Activated CD4-positive, alpha-beta T cell treated with anti-CD3 and anti-CD28 coated beads, Interleukin-2, amount 10 ng/mL, durations not matched to agents 7 days and 5 days (primary cell): ENCODE measurements around the gene PRKD2. TPM values are rescaled to one million over a fixed set of nuclear protein-coding genes. Genes with fewer than 3 reads are reported as not detected.
A peak's percentile ranks its signal among the peaks of the same experiment; 100 is the strongest.

Source experiments
- CTCF ChIA-PET: fragments of 350-600 bp; sonication (Branson Sonifier 250); formaldehyde crosslinking; loops from one replicate; lab custom pipeline; 2021; ENCODE audit warnings: antibody characterized with exemption; lab: Charles Lee
- POLR2A ChIA-PET: fragments of 350-600 bp; sonication (Branson Sonifier 250); formaldehyde crosslinking; loops from one replicate; lab custom pipeline; 2021; ENCODE audit warnings: antibody characterized with exemption; lab: Charles Lee
- DNase-seq: peaks from one replicate; pipeline ENCODE4 v3.0.0-alpha.2; 2020
- H3K27ac Mint-ChIP-seq: one replicate; pipeline ENCODE4 v1.8.0; 2021; ENCODE audit warnings: mild to moderate bottlenecking, moderate library complexity, mixed read lengths
- H3K27me3 Mint-ChIP-seq: one replicate; pipeline ENCODE4 v1.8.0; 2021; ENCODE audit warnings: mixed read lengths
- H3K36me3 Mint-ChIP-seq: one replicate; pipeline ENCODE4 v1.8.0; 2021; ENCODE audit warnings: low read depth, mixed read lengths
- H3K4me1 Mint-ChIP-seq: one replicate; pipeline ENCODE4 v1.8.0; 2021; ENCODE audit warnings: mixed read lengths
- H3K4me3 Mint-ChIP-seq: one replicate; pipeline ENCODE4 v1.8.0; 2021; ENCODE audit warnings: mild to moderate bottlenecking, moderate library complexity, mixed read lengths
- H3K9me3 Mint-ChIP-seq: one replicate; pipeline ENCODE4 v1.8.0; 2021; ENCODE audit warnings: mixed read lengths
- total RNA-seq, 2 experiments: library from RNA; stranded (reverse); gene quantifications; one replicate each; pipeline ENCODE4 v1.2.3, GENCODE V29; 2021

Gene PRKD2
- total RNA-seq, 2 experiments from 2014 or later: 175 to 178 TPM

DNA sequence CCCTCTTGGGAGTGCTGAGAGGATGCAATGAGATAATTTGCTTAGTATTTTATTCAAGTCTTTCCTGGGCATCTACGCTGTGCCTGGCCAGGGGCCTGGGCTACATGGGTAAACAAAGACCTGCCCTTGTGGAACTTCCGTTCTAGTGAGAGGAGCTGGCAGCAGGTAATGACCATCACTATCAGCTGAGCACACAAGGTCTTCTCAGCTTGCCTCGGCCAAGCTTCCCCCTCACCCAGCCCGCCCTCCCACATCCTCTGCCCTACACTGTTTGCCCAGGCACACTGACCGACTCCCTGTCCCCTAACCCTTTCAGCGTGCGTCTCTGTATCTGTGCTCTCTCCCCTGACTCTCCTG lies 20.4 kb upstream of the PRKD2 start:
- Mint-ChIP-seq H3K27me3 (no peaks in the 10 kb centered on the region), H3K4me3 (no peak overlapping the region), H3K27ac (no peak overlapping the region), H3K9me3 (no peaks in the 10 kb centered on the region), H3K4me1 (peaks cover 13% of the 10 kb centered on the region), H3K36me3 (peaks cover 23% of the 10 kb centered on the region)
- POLR2A ChIA-PET: no interaction called here
- CTCF ChIA-PET: interaction anchor here (0.7 to 1.0 kb wide), 2 partner anchors 9 to 35 kb away, joined by 3 to 4 read pairs; no protein-coding TSS in a partner anchor
- no peak for DNase-seq

DNA sequence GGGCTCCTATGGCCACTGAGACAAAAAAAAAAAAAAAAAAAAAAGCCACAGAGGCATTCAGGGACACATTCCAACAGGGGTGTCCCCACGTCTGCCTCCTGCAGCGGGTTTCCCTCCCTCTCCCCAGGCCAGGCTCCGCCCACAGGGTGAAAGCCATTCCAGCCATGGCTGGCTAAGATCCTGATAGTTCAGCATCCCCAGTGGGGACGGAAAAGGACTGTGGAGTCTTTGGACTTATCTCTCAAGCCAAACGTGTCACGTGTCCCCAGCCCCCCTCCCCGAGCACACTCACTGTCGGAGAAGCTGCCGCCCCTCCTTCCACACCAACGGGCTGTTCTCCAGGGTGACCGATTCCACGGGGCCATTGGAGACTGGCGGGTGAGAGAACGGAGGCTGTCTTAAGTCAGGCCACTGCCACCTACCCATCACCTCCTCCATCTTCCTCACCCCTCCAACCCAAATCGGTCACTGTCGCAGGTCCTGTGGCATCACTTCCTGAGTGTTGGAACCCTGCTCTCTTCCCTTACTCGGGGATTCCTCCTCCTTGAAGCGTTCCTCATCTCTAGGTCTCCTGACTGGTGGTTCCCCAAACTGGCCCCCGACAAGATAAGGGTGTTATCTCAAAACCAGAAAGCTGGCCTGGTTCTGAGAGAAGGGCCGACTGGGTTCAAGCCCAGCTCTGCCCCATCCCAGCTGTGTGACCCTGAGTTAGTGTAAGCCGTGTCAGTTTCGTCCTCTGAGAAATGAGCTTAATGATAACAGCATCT lies 19.8 kb upstream of the PRKD2 start:
- H3K4me3 Mint-ChIP-seq: no peak overlapping the region
- H3K36me3 Mint-ChIP-seq: peaks cover 23% of the 10 kb centered on the region
- H3K27ac Mint-ChIP-seq: no peak overlapping the region
- ChIA-PET CTCF (interaction anchor here (0.7 to 1.0 kb wide), 2 partner anchors 9 to 35 kb away, joined by 3 to 4 read pairs; no protein-coding TSS in a partner anchor), POLR2A (no interaction called here)
- no peaks in the 10 kb centered on the region for H3K9me3 Mint-ChIP-seq
- peaks cover 13% of the 10 kb centered on the region for H3K4me1 Mint-ChIP-seq
- H3K27me3 Mint-ChIP-seq: no peaks in the 10 kb centered on the region
- DNase-seq: no peak

DNA sequence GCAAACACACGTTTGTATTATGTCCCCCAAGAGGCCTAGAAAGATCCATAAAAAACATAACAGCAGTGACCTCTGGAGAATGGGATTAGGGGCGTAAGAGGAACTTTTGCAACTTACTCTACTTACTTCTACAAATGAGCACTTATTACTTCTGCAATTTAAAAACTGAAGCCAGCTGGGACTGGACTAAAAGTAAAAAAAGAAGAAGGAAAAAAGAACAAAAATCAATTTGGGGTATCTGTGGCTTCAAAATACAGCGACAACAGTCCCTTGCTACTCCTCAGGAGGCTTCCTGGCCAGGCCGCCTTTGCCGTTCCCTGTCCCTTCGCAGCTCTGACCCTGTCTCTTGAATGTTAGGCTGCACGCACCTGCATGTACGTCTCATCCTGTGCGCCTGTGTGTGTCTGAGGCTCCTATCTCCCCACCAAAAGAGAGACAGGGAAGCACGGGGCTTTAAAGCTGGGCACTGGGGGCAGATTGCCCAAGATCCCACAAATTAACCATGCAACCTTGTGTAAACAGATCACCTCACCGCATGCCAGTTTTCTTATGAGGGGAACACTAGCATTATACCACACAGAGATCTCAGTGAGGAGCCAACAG lies 16.9 kb upstream of the PRKD2 start:
- CTCF ChIA-PET: interaction anchor here (1.0 kb wide), 1 partner anchor 29 kb away, joined by 3 read pairs; no protein-coding TSS in a partner anchor
- H3K4me3 Mint-ChIP-seq: no peak overlapping the region
- peaks cover 16% of the 10 kb centered on the region for H3K4me1 Mint-ChIP-seq
- POLR2A ChIA-PET: no interaction called here
- no peak overlapping the region for H3K27ac Mint-ChIP-seq
- no peak for DNase-seq
- peaks cover 35% of the 10 kb centered on the region for H3K36me3 Mint-ChIP-seq
- no peaks in the 10 kb centered on the region for H3K9me3 Mint-ChIP-seq
- H3K27me3 Mint-ChIP-seq: no peaks in the 10 kb centered on the region

DNA sequence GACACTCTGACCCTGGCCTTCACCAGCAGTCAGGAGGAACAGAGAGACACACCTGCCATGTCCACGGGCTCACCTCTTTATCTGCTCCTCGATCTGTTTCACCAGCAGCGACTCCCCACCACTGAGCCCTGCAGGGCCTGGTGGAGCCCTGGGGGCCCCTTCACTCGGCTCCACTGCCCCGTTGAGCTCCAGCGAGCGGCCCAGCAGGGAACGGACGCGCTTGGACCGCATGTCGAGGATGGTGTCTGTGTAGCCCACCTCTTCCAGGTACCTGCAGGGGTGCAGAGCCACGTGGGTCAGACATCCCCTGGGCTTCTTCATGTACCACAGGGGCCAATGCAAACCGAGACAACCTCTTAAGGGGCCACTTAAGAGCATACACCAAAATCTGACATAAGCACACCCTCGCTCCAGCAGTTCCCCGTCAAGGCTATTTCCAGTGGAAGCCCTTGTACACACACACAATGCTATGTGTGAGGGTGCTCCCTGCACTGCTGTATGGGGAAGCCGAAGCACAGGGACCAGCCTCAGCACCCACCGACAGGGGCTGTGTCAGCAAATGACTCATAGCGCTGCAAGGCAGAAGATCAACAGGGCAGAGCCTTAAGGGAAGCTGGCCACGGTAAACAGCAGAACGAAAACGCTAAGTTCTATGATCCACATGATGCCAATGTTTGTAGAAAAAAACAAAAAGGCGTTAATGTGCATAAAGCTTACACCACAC lies 16.2 kb upstream of the PRKD2 start:
- peaks cover 40% of the 10 kb centered on the region for H3K36me3 Mint-ChIP-seq
- H3K4me3 Mint-ChIP-seq: no peak overlapping the region
- no peaks in the 10 kb centered on the region for H3K27me3 Mint-ChIP-seq
- peaks cover 21% of the 10 kb centered on the region for H3K4me1 Mint-ChIP-seq
- H3K27ac Mint-ChIP-seq: no peak overlapping the region
- ChIA-PET POLR2A (no interaction called here), CTCF (interaction anchor here (1.0 kb wide), 1 partner anchor 29 kb away, joined by 3 read pairs; no protein-coding TSS in a partner anchor)
- H3K9me3 Mint-ChIP-seq: no peaks in the 10 kb centered on the region
- DNase-seq: no peak

DNA sequence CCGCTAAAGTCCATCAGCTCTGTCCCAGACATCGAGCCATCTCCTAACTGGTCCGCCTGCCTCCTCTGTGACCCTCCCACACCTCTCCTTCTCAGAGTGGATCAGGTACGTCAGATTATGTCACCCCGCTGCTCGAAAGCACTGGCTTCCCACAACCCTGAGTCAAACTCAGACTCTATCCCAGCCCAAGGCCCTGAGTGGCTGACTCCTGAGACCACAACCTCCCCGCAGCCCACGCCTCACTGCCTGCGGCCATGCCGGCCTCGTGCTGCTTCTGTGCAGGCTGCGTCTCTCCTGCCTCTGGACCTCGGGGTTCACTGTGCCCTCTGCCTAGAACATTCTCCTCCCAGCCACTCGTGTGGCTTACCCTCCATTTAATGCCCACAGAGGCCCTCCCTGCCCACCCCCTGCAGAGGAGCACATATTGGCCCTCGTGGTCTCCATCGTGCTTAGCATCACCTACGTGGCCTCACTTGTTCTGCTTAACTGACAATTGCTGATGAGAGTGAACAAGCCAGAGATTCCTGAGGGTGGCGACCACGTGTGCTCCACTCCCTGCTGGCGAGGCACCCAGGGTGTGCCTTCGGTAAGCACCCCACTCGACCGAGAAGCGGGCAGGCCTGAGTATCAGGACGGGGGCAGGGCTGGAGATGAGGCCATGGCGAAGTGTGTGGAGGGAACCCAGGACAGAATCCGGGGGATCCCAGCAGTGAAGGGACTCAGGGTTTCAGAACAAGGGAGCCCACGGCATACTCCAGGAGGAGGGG lies 15.4 kb upstream of the PRKD2 start:
- CTCF ChIA-PET: interaction anchor here (2.1 kb wide), 1 partner anchor 9 kb away, joined by 5 read pairs; no protein-coding TSS in a partner anchor
- H3K4me1 Mint-ChIP-seq: peaks cover 22% of the 10 kb centered on the region
- H3K4me3 Mint-ChIP-seq: no peak overlapping the region
- H3K27ac Mint-ChIP-seq: no peak overlapping the region
- no peaks in the 10 kb centered on the region for H3K27me3 Mint-ChIP-seq
- POLR2A ChIA-PET: no interaction called here
- no peaks in the 10 kb centered on the region for H3K9me3 Mint-ChIP-seq
- DNase-seq: no peak
- H3K36me3 Mint-ChIP-seq: peaks cover 37% of the 10 kb centered on the region

DNA sequence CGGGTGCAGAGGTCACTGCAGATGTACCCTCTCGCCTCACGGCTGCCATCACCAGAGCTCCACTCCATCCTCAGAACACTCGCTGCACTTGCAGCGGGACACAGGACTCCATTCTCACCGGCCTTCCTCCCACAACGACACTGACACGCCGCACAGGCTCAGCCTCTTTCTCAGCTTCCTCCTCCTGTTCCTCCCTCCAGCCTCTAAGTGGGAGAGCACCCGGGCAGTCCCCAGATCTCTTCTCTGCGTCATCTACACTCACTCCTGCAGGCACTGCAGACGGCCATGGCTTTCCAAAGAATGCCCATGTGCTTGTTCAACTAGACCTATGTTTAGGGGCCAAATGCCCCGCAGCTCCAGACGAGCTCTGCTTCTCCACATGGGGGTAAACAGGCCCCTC lies 14.7 kb upstream of the PRKD2 start:
- Mint-ChIP-seq H3K27me3 (no peaks in the 10 kb centered on the region), H3K9me3 (no peaks in the 10 kb centered on the region), H3K36me3 (peaks cover 38% of the 10 kb centered on the region), H3K27ac (peak overlapping the region; percentile 56), H3K4me1 (peaks cover 22% of the 10 kb centered on the region), H3K4me3 (no peak overlapping the region)
- CTCF ChIA-PET: interaction anchor here (2.1 to 4.3 kb wide), 2 partner anchors 10 to 27 kb away, joined by 5 to 36 read pairs; no protein-coding TSS in a partner anchor
- POLR2A ChIA-PET: no interaction called here
- DNase-seq: no peak

DNA sequence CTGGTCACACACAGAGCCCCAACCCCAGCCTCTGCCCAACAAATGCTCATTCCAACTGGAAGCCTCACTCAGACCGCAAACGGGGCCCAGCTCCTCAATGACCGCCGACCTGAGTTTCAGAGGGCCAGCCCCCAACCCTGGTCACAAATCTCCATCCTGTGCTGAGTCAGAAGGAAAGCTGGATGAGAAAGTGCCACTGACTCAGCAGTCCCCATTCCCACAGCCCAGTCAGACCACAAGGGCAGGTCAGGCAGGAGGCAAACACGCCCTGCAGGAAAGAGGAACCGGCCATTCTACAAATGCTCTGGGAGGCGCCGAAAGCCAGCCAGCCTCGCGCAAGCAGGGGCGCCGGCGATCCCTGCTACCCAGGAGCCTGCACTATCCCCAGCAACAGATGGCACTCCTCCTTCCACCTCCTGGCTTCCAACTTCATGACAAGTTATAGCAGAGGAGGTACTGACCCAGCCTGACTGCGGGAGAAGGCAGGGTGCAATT lies 14.1 kb upstream of the PRKD2 start:
- H3K27me3 Mint-ChIP-seq: no peaks in the 10 kb centered on the region
- DNase-seq: no peak
- no peak overlapping the region for H3K4me3 Mint-ChIP-seq
- H3K36me3 Mint-ChIP-seq: peaks cover 42% of the 10 kb centered on the region
- POLR2A ChIA-PET: no interaction called here
- peaks cover 22% of the 10 kb centered on the region for H3K4me1 Mint-ChIP-seq
- H3K9me3 Mint-ChIP-seq: no peaks in the 10 kb centered on the region
- H3K27ac Mint-ChIP-seq: no peak overlapping the region
- CTCF ChIA-PET: interaction anchor here (2.1 to 4.3 kb wide), 3 partner anchors 11 to 26 kb away, joined by 5 to 36 read pairs (median 20); partner anchors contain the start of gene PRKD2

DNA sequence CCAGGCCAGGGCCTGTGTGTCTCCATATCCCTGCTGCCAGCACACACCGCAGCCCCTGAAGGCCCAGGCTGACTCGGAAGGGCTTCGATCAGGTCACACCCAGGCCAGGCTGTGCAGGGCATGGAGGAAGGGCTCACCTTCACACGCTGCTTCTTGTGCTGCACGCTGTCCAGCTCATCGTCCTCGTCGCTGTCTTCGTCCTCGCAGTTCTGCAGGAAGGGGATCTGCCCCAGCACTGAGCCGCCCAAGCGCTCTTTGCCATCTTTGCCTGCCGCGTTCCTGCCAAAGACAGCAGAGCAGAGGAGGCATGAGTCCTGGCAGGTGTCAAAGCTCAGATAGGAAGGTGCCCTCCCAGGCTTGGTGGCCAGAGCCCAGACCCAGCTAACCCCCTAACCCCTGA lies 13.7 kb upstream of the PRKD2 start:
- POLR2A ChIA-PET: no interaction called here
- Mint-ChIP-seq H3K4me3 (no peak overlapping the region), H3K27me3 (no peaks in the 10 kb centered on the region), H3K9me3 (no peaks in the 10 kb centered on the region), H3K4me1 (peaks cover 22% of the 10 kb centered on the region), H3K36me3 (peaks cover 46% of the 10 kb centered on the region), H3K27ac (no peak overlapping the region)
- CTCF ChIA-PET: interaction anchor here (1.0 to 4.3 kb wide), 4 partner anchors 11 to 69 kb away, joined by 3 to 36 read pairs (median 12); partner anchors contain the start of genes DACT3 and PRKD2
- no peak for DNase-seq

DNA sequence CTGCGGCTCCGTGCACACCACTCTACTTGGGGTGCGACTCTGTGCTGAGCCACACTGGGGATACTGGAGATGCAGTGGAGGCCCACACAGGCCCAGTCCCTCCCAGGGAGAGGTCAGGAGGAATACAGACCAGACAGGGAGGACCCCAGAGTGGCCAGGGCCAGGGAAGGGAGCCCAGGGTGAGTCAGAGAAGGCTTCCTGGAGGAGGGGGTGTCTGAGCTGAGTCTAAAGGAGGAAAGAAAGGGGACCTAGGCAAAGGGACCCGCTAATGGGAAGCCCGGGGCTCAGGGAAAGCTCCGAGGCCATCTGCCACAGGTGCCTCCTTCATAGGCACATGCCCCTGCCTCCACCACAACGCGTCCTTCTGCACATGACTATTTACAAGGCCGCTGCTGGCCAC lies 13.3 kb upstream of the PRKD2 start:
- no peak for DNase-seq
- H3K4me3 Mint-ChIP-seq: no peak overlapping the region
- ChIA-PET CTCF (interaction anchor here (1.0 to 4.3 kb wide), 6 partner anchors 11 to 69 kb away, joined by 3 to 36 read pairs (median 8); partner anchors contain the start of genes DACT3 and PRKD2), POLR2A (no interaction called here)
- H3K9me3 Mint-ChIP-seq: no peaks in the 10 kb centered on the region
- H3K4me1 Mint-ChIP-seq: peaks cover 22% of the 10 kb centered on the region
- H3K27ac Mint-ChIP-seq: no peak overlapping the region
- no peaks in the 10 kb centered on the region for H3K27me3 Mint-ChIP-seq
- peaks cover 46% of the 10 kb centered on the region for H3K36me3 Mint-ChIP-seq

DNA sequence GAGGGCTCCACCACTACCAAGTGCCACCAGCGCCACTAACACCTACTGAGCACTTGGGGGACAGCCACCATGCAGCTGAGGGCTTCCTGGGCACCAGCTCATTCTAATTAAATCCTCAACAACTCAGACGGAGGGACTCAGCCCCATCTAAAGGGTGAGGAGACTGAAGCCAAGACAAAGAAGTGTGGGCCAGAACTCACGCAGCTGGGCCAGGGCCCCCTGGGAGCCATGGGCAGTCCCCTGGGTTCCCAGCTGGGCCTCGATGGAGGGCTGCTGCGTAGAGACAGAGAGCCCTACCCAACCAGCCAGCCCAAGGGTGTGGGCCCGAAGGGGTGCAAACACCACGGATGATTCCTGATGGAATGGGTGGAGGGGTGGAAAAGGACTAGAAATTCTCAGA lies 12.8 kb upstream of the PRKD2 start:
- POLR2A ChIA-PET: no interaction called here
- H3K9me3 Mint-ChIP-seq: no peaks in the 10 kb centered on the region
- no peak overlapping the region for H3K4me3 Mint-ChIP-seq
- H3K4me1 Mint-ChIP-seq: peaks cover 22% of the 10 kb centered on the region
- no peak for DNase-seq
- H3K27ac Mint-ChIP-seq: no peak overlapping the region
- CTCF ChIA-PET: interaction anchor here (0.6 to 4.3 kb wide), 9 partner anchors 10 to 102 kb away, joined by 3 to 36 read pairs (median 5); partner anchors contain the start of genes DACT3 and PRKD2
- peaks cover 46% of the 10 kb centered on the region for H3K36me3 Mint-ChIP-seq
- H3K27me3 Mint-ChIP-seq: no peaks in the 10 kb centered on the region

DNA sequence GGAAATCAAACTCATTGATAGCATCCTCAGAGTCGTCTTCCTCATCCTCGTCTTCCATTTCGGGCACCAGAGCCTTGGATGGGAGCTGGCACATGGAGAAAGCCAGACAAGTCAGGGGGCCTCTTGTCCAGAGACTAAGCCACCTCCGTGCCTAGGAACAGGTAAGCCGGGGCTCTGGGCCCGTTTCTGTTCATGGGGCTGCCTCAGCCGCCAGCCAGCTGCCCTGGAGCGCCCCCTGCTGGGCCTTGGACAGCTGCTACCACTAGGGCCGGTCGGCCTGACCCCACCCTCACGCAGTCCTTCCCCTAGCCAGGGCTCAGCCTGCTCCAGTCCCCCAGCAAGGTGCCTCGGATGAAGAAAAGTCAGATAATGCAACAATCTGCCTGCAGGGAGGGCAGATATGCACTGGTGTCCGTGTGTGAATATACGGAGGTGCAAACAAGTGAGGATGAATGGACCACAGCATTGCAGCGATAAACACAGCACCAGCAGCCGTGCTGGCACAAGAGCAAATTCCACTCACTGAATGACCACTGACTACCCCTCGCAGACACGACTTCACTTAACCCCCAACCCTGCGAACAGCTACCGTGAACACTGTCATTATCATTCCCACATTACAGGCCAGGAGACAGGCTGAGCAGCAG lies 11.9 kb upstream of the PRKD2 start:
- ChIA-PET POLR2A (interaction anchor here (0.5 kb wide), 1 partner anchor 16 kb away, joined by 3 read pairs; no protein-coding TSS in a partner anchor), CTCF (interaction anchor here (0.6 to 4.3 kb wide), 19 partner anchors 8 to 1272 kb away, joined by 3 to 36 read pairs (median 5); partner anchors contain the start of gene PRKD2)
- Mint-ChIP-seq H3K27me3 (no peaks in the 10 kb centered on the region), H3K4me1 (peaks cover 26% of the 10 kb centered on the region), H3K4me3 (no peak overlapping the region), H3K27ac (peak overlapping the region; percentile 62), H3K36me3 (peaks cover 43% of the 10 kb centered on the region), H3K9me3 (no peaks in the 10 kb centered on the region)
- DNase-seq: peak; percentile 84
